GM10248 (cell line): ENCODE data around the gene NUDT8.
A peak's percentile ranks its signal among the peaks of the same experiment; 100 is the strongest.

Source experiments
- CTCF ChIA-PET: fragments of 300-600 bp; sonication (Branson Sonifier 250); formaldehyde crosslinking; extraction: SDS; loops from one replicate; lab custom pipeline; 2021; ENCODE audit warnings: antibody characterized with exemption; lab: Yijun Ruan, JAX
- POLR2A ChIA-PET: fragments of 350-650 bp; sonication (Branson Sonifier 250); formaldehyde crosslinking; extraction: SDS; loops from one replicate; lab custom pipeline; 2020; ENCODE audit warnings: antibody characterized with exemption; lab: Yijun Ruan, JAX
- DNase-seq: peaks from one replicate; pipeline ENCODE4 v3.0.0; 2012; ENCODE audit errors: extremely low spot score
- TF ChIP-seq, protein P1 (sequence below): IDR thresholded peaks from 2 replicates; pipeline ENCODE4 v1.5.1; 2012; ENCODE audit warnings: mild to moderate bottlenecking, low read depth; ENCODE audit errors: extremely low read depth, missing control alignments, control extremely low read depth

NUDT8 gene

DNA sequence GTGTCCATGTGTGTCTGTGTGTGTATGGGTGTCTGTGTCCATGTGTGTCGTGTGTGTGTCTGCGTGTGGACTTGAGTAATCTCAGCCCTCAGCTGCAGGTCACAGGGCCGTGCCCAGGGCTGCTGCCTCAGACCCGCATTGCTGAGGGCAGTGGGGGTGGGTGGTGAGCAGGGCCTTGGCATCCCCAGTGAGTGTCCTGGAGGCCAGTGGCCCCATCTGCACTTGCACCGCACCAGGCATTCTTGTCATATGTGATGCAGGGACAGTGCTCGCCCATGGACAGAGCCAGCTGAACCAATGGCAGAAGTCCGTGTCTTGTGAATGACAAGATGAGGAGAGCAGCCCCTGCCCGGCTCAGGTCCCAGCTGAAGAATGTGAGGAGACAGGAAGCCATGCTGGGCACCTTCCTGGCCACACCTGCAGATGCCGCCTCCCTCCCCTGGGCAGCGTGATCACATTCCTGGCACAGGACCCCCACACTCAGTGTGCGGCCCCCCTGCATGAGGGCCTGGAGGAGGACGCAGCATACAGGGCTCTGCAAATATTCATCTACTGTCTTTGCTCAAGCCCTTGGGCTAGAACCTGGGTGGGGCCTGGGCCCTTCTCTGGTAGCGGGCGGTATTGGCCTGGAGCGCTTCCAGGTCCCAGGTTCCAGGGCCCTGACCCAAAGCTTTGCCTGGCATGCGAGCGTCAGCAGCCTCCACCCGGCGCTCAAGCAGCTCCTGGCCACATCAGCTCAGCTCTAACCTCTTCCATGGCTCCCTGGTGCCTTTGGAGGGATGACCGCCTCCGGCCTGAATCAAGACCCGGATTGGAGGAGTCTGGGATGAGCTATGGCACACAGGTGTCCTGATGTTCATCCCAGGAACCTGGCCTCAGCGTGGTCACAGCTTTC is 40.8 kb upstream of the NUDT8 start:
- DNase-seq, result no peak
- CTCF ChIA-PET, result interaction anchor here (1.3 to 4.2 kb wide), 3 partner anchors 8 to 41 kb away, joined by 3 to 17 read pairs (median 5); partner anchors contain the start of gene NUDT8
- TF ChIP-seq, protein P1, sequence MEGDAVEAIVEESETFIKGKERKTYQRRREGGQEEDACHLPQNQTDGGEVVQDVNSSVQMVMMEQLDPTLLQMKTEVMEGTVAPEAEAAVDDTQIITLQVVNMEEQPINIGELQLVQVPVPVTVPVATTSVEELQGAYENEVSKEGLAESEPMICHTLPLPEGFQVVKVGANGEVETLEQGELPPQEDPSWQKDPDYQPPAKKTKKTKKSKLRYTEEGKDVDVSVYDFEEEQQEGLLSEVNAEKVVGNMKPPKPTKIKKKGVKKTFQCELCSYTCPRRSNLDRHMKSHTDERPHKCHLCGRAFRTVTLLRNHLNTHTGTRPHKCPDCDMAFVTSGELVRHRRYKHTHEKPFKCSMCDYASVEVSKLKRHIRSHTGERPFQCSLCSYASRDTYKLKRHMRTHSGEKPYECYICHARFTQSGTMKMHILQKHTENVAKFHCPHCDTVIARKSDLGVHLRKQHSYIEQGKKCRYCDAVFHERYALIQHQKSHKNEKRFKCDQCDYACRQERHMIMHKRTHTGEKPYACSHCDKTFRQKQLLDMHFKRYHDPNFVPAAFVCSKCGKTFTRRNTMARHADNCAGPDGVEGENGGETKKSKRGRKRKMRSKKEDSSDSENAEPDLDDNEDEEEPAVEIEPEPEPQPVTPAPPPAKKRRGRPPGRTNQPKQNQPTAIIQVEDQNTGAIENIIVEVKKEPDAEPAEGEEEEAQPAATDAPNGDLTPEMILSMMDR, result no peak
- POLR2A ChIA-PET, result no interaction called here

DNA sequence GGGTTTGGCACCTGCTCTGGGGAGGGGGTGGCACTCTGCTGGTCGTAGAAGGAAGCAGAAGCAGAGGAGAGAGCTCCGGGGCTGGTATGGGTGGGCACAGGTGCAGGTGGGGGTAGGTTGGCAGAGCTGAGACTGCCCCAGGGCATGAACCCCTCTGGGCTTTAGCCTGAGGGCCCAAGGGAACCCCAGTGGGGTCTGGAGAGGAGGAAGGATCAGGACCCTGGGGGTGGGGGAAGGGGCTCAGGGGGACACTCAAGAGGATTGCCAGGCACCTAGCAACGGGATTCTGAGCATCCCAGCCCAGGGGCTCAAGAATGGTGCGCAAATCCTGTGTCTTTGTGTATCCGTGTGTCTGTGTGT is 38.4 kb upstream of the NUDT8 start:
- CTCF ChIA-PET, result interaction anchor here (1.0 to 3.4 kb wide), 3 partner anchors 21 to 132 kb away, joined by 3 to 21 read pairs (median 4); partner anchors contain the start of gene NUDT8
- POLR2A ChIA-PET, result no interaction called here
- DNase-seq, result no peak
- TF ChIP-seq, protein P1, result no peak

DNA sequence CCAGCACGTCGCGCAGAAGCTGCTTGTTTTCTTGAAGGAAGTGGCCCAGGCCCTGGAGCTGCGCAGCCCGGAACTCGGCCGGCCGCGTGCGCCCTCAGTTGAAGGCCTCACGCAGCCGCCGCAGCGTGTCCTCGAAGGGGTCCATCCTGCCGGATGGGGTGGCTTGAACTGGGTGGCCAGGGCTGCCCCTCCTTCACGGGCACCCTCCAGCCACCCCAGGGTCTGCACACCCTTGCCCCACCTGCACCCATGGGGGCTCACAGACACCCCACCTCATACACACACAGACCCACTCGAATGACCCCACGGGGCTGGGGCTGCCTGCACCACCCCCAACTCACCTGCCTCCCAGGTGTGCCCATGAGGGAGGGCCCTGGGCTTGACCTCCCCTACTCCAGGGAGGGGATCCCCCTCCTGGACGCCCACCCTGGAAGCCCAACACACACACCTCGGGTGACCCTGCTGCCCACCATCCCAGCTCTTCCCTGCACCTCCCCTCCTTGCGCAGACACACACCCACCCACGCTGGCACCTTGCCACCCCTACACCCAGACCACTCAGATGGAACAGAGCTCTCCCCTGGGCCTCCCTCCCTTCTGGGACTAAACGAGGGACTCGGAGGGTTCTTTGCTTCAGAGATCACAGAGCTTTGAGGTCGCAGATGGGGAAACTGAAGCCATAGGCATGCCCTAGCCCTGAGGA is 37.9 kb upstream of the NUDT8 start:
- DNase-seq, result peak; percentile 30
- ChIA-PET POLR2A (no interaction called here), CTCF (interaction anchor here (1.0 to 3.4 kb wide), 4 partner anchors 15 to 133 kb away, joined by 3 to 21 read pairs (median 4); partner anchors contain the start of gene NUDT8)
- TF ChIP-seq, protein P1, result no peak

DNA sequence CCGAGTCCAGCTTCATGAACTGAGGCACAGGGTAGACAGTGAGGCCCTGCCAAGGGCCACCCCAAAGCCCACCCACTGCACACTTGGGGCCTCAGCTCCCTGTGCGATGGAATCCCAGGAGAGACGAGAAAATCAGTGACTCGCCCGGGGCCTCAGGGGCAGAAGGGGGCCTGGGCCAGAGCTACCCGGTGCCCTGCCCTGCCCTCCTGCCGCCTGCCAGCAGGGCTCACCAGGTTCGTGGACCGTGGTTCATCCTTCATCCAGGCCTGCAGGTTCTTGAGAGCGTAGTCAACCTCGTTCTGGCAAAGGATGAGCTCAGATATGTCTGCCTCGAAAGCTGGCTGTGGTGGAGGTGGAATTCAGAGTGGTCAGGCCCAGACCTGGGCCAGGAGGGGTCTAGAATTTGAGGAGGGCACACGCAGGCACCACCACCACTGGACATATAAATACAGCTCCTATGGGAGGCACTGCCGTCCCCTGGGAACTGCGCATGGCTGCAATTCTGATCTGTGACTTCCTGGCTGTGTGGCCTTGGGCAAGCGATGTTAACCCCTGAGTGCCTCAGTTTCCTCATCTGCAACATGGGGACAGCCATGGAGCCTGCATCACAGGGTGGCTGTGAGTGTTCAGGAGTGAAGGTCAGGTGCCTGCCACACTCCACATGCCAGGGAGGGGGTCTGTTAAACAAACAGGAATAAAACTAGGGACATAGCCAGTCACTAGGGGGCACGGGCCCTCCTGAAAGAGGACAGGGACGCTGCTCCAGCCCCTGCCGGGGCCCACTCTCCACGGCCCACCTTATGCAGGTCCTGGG is 37.1 kb upstream of the NUDT8 start:
- DNase-seq, result peak; percentile 14
- CTCF ChIA-PET, result interaction anchor here (1.0 to 3.4 kb wide), 6 partner anchors 15 to 133 kb away, joined by 3 to 21 read pairs (median 4); partner anchors contain the start of gene NUDT8
- TF ChIP-seq, protein P1, result no peak
- POLR2A ChIA-PET, result no interaction called here

DNA sequence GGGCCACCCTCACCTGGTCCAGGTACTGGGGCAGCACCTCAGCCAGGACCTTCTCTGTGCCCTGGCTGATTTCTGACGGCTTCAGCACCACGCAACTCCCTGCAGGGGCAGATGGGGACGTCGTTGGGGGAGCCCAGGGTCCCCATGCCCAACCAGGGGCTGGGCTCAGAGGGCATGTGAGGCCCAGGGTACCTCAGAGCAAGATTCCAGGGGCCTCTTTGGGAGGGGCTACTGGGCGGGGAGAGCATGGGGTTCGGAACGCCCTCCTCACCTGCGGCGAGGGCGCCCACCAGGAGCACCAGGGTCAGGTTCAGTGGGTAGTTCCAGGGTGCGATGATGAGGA is 36.5 kb upstream of the NUDT8 start:
- ChIA-PET POLR2A (no interaction called here), CTCF (interaction anchor here (1.1 to 3.4 kb wide), 4 partner anchors 14 to 94 kb away, joined by 3 to 21 read pairs (median 4); partner anchors contain the start of gene NUDT8)
- no peak for DNase-seq
- TF ChIP-seq, protein P1, result no peak
